ENCODE measurements around the gene CKAP2L.

DNA sequence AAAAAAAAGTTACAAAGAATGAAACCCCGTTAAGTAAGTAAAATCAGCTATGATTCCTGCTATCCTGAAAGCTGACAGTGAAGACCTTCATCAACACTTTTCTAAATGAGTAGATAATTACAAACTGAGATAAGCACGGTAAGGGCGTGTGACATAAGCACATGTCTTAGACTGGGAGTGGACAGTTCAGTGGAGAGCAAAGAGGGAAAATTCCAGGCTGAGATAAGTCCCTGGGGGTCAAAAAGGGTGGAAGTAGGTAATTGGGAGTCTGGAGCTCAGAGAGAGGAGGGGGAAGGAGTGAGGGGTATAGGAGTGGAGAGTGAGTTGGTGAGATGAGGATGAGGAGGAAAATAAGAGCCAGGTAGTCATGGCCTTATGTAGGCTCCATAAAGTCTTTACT is 24.2 kb upstream of the CKAP2L start:
- TF ChIP-seq POLR2A (IDR thresholded peaks at IDR 0.05; ENCODE audit: low read depth, low read length) (no peak), POLR2AphosphoS5 (IDR thresholded peaks at IDR 0.05; ENCODE audit: low read depth, low read length) (no peak)
